ENCODE measurements around the gene SUPT6H. TPM values are rescaled to one million over a fixed set of nuclear protein-coding genes. Genes with fewer than 3 reads are reported as not detected.

Gene SUPT6H
- total and polyA plus RNA-seq, 2 donors (not counting 1 experiment from before 2014, with no cell fraction given), result 34.7 to 61.6 TPM

DNA sequence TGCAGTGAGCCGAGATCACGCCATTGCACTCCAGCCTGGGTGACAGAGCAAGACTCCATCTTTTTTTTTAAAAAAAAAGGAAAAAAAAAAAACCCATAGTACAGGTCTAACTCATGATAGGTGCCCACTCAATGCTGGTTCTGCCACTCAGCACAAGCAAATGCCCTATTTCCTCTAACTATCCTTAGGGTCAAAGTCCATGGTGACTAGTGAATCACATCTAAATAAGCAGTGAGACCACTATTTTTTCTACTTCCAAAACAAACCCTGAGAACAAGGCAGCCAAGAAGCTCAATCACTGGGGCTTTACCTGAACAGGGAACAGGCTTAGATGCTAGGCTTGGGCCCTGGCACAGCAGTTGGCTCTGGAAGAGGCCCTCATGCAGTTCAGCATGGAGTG is 20.4 kb upstream of the SUPT6H start:
- peaks cover 22% of the 10 kb centered on the region for H3K79me2 ChIP-seq (ENCODE audit: control insufficient read depth, insufficient read depth, low read length)
- no peak overlapping the region for H3K27ac ChIP-seq (ENCODE audit: insufficient read depth, low read length)
- no peaks in the 10 kb centered on the region for H4K20me1 ChIP-seq (ENCODE audit: control insufficient read depth, extremely low read depth, insufficient read depth, low read length)
- no peak overlapping the region for H2AFZ ChIP-seq (ENCODE audit: low read length)
- no peak overlapping the region for H3K9ac ChIP-seq (ENCODE audit: insufficient read depth, low read length)
- no peaks in the 10 kb centered on the region for H3K9me3 ChIP-seq (ENCODE audit: control insufficient read depth, insufficient read depth, low read depth, low read length)
- DNase-seq (ENCODE audit: low read depth in 2 of 2), result no peak
- no peaks in the 10 kb centered on the region for H3K27me3 ChIP-seq (ENCODE audit: control insufficient read depth, insufficient read depth, low read length)
- no peak overlapping the region for H3K4me3 ChIP-seq (replicated peaks in 1 of 4; ENCODE audit: control extremely low read depth in 1 of 4, insufficient read depth in 1 of 4, low read depth in 3 of 4, low read length in 4 of 4)
- no peak overlapping the region for H3K4me2 ChIP-seq (ENCODE audit: extremely low read depth, insufficient read depth, low read length)
- TF ChIP-seq, protein P1, sequence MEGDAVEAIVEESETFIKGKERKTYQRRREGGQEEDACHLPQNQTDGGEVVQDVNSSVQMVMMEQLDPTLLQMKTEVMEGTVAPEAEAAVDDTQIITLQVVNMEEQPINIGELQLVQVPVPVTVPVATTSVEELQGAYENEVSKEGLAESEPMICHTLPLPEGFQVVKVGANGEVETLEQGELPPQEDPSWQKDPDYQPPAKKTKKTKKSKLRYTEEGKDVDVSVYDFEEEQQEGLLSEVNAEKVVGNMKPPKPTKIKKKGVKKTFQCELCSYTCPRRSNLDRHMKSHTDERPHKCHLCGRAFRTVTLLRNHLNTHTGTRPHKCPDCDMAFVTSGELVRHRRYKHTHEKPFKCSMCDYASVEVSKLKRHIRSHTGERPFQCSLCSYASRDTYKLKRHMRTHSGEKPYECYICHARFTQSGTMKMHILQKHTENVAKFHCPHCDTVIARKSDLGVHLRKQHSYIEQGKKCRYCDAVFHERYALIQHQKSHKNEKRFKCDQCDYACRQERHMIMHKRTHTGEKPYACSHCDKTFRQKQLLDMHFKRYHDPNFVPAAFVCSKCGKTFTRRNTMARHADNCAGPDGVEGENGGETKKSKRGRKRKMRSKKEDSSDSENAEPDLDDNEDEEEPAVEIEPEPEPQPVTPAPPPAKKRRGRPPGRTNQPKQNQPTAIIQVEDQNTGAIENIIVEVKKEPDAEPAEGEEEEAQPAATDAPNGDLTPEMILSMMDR (conservative IDR thresholded peaks at IDR 0.05 in 1 of 2, IDR thresholded peaks at IDR 0.05 in 1 of 2; ENCODE audit: low read depth in 1 of 2, low read length in 2 of 2), result no peak
- TF ChIP-seq EZH2 (IDR thresholded peaks at IDR 0.05; ENCODE audit: low read length, missing control alignments), result no peak
- peaks cover 17% of the 10 kb centered on the region for H3K36me3 ChIP-seq (ENCODE audit: control insufficient read depth, insufficient read depth, low read length)
- H3K4me1 ChIP-seq (ENCODE audit: control insufficient read depth, extremely low read depth, insufficient read depth, low read length), result peaks cover 6% of the 10 kb centered on the region

DNA sequence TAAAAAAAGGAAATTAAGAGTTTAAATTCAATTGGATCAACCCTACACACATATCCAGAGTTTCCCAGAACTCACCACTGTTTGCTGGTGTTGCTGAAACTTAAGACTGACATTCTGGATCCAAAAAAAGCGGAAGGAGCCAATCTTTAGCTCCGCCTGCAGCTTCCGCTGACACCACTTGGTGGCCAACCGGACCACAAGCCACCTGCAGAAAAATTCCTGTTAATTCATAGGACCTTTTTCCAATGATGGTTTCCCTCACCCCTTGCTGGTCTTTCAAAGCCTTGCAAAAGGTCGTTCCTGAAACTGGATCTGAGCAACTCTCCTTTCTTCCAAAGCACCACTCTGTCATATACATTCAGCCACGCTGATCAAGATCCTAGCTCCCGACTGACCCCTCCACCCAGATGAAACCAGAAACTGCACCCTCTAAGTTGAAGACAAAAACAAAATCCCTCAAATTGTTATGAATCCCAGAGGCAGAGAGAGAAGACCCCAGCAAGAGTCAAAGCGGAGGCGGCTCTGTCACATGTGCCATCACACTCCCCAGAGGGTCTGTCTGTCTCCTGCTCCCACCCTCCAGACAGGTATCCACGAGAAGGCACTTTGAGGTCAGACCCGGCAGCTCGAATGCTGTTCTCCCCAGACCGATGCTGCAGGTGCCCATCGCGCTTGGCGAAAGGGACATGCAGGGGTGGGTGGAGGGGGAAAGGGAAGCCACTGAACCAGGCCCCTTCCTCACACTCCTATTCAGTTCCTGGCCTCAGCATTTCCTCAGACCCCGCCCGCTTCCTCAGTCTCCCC is 17.8 kb upstream of the SUPT6H start:
- H3K9me3 ChIP-seq (ENCODE audit: control insufficient read depth, insufficient read depth, low read depth, low read length), result no peaks in the 10 kb centered on the region
- peak overlapping the region; percentile 56 for H2AFZ ChIP-seq (ENCODE audit: low read length)
- H3K9ac ChIP-seq (ENCODE audit: insufficient read depth, low read length), result peak overlapping the region; percentile 79
- no peaks in the 10 kb centered on the region for H4K20me1 ChIP-seq (ENCODE audit: control insufficient read depth, extremely low read depth, insufficient read depth, low read length)
- H3K36me3 ChIP-seq (ENCODE audit: control insufficient read depth, insufficient read depth, low read length), result peaks cover 10% of the 10 kb centered on the region
- peak overlapping the region; percentile 35 for H3K27ac ChIP-seq (ENCODE audit: insufficient read depth, low read length)
- no peaks in the 10 kb centered on the region for H3K27me3 ChIP-seq (ENCODE audit: control insufficient read depth, insufficient read depth, low read length)
- no peak for TF ChIP-seq EZH2 (IDR thresholded peaks at IDR 0.05; ENCODE audit: low read length, missing control alignments)
- TF ChIP-seq, protein P1 (conservative IDR thresholded peaks at IDR 0.05 in 1 of 2, IDR thresholded peaks at IDR 0.05 in 1 of 2; ENCODE audit: low read depth in 1 of 2, low read length in 2 of 2), result peak; percentile 32 to 56
- peak; percentile 53 to 55 for DNase-seq (ENCODE audit: low read depth in 2 of 2)
- peaks cover 22% of the 10 kb centered on the region for H3K79me2 ChIP-seq (ENCODE audit: control insufficient read depth, insufficient read depth, low read length)
- H3K4me1 ChIP-seq (ENCODE audit: control insufficient read depth, extremely low read depth, insufficient read depth, low read length), result peaks cover 6% of the 10 kb centered on the region
- H3K4me2 ChIP-seq (ENCODE audit: extremely low read depth, insufficient read depth, low read length), result peak overlapping the region; percentile 99
- peak overlapping the region; percentile 86 to 97 (median 89) for H3K4me3 ChIP-seq (replicated peaks in 1 of 4; ENCODE audit: control extremely low read depth in 1 of 4, insufficient read depth in 1 of 4, low read depth in 3 of 4, low read length in 4 of 4)

DNA sequence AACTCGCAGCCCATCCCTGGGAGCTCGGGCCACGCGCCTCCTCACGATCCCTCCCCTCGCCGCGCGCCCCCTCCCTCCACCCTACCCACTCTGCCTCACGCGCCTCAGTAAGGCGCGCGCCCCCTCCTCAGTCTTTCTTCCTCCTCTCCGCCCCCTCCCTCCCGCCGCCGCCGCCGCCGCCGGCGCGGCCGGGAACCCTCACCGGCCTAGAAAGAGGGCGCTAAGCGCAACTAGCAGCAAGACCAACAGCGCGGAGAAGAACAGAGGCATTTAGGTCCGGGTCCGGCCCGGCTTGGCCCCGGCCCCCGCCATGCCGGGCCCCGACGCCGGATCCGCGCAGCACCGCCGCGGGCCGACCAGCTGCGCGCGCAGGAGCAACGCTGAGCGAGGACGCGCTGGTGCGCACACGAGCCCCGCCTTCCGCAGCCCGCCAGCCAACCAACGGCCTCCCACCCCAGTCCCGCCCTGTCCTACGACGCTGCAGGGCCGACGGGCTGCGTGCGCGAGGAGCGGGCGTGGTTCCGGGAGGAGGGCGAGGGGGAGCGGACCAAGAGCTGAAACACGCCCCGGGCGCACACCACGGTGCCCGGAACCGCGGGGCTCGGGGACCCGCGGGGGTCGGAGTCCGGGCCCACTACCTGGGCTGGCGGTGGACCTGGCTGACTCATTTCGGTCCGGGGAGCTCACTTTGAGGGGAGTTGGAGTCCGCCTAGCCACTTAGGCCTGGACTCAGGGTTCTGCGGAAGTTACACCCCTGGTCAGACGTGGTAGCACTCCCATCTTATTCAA is 17.0 kb upstream of the SUPT6H start, which contains the start of gene BLTP2:
TSS of gene BLTP2 (minus strand) at position 372 of the 789 bp plus-strand sequence. CDS start at position 270, 102 bp downstream.
- H3K9ac ChIP-seq (ENCODE audit: insufficient read depth, low read length), result peak within 1 kb of the TSS; percentile 79
- DNase-seq (ENCODE audit: low read depth in 2 of 2), result peak; percentile 93
- H3K36me3 ChIP-seq (ENCODE audit: control insufficient read depth, insufficient read depth, low read length), result peaks cover 7% of the 10 kb centered on the region
- no peak for TF ChIP-seq EZH2 (IDR thresholded peaks at IDR 0.05; ENCODE audit: low read length, missing control alignments)
- TF ChIP-seq, protein P1 (conservative IDR thresholded peaks at IDR 0.05 in 1 of 2, IDR thresholded peaks at IDR 0.05 in 1 of 2; ENCODE audit: low read depth in 1 of 2, low read length in 2 of 2), result no peak
- H3K79me2 ChIP-seq (ENCODE audit: control insufficient read depth, insufficient read depth, low read length), result peaks cover 22% of the 10 kb centered on the region
- H3K27me3 ChIP-seq (ENCODE audit: control insufficient read depth, insufficient read depth, low read length), result no peaks in the 10 kb centered on the region
- H3K4me1 ChIP-seq (ENCODE audit: control insufficient read depth, extremely low read depth, insufficient read depth, low read length), result peaks cover 6% of the 10 kb centered on the region
- H3K9me3 ChIP-seq (ENCODE audit: control insufficient read depth, insufficient read depth, low read depth, low read length), result no peaks in the 10 kb centered on the region
- H3K27ac ChIP-seq (ENCODE audit: insufficient read depth, low read length), result peak within 1 kb of the TSS; percentile 83
- peak within 1 kb of the TSS; percentile 68 for H2AFZ ChIP-seq (ENCODE audit: low read length)
- peak within 1 kb of the TSS; percentile 86 to 97 (median 89) for H3K4me3 ChIP-seq (replicated peaks in 1 of 4; ENCODE audit: control extremely low read depth in 1 of 4, insufficient read depth in 1 of 4, low read depth in 3 of 4, low read length in 4 of 4)
- no peaks in the 10 kb centered on the region for H4K20me1 ChIP-seq (ENCODE audit: control insufficient read depth, extremely low read depth, insufficient read depth, low read length)
- peak within 1 kb of the TSS; percentile 99 for H3K4me2 ChIP-seq (ENCODE audit: extremely low read depth, insufficient read depth, low read length)
